ENCODE results near the gene SLC12A9.

Gene SLC12A9

GRCh38 chr7:100818366-100818765 lies 34.1 kb upstream of the SLC12A9 start:
- no peak for DNase-seq (ENCODE audit: low read depth in 1 of 2, low spot score in 1 of 2)
- no peaks in the 10 kb centered on the region for H3K27me3 ChIP-seq (ENCODE audit: insufficient read depth, poor library complexity, severe bottlenecking)
- H3K4me3 ChIP-seq (replicated peaks; ENCODE audit: insufficient read depth, low read length), result no peak overlapping the region
- TF ChIP-seq SPI1 (IDR thresholded peaks at IDR 0.05; ENCODE audit: borderline replicate concordance, low read depth) (no peak), POLR2AphosphoS5 (IDR thresholded peaks at IDR 0.05; ENCODE audit: low read depth) (no peak), GABPA (IDR thresholded peaks at IDR 0.05; ENCODE audit: low read depth) (no peak), CTCF (IDR thresholded peaks at IDR 0.05; ENCODE audit: insufficient read depth, low read length) (no peak)
- TF ChIP-seq, protein P1, sequence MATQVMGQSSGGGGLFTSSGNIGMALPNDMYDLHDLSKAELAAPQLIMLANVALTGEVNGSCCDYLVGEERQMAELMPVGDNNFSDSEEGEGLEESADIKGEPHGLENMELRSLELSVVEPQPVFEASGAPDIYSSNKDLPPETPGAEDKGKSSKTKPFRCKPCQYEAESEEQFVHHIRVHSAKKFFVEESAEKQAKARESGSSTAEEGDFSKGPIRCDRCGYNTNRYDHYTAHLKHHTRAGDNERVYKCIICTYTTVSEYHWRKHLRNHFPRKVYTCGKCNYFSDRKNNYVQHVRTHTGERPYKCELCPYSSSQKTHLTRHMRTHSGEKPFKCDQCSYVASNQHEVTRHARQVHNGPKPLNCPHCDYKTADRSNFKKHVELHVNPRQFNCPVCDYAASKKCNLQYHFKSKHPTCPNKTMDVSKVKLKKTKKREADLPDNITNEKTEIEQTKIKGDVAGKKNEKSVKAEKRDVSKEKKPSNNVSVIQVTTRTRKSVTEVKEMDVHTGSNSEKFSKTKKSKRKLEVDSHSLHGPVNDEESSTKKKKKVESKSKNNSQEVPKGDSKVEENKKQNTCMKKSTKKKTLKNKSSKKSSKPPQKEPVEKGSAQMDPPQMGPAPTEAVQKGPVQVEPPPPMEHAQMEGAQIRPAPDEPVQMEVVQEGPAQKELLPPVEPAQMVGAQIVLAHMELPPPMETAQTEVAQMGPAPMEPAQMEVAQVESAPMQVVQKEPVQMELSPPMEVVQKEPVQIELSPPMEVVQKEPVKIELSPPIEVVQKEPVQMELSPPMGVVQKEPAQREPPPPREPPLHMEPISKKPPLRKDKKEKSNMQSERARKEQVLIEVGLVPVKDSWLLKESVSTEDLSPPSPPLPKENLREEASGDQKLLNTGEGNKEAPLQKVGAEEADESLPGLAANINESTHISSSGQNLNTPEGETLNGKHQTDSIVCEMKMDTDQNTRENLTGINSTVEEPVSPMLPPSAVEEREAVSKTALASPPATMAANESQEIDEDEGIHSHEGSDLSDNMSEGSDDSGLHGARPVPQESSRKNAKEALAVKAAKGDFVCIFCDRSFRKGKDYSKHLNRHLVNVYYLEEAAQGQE (IDR thresholded peaks at IDR 0.05; ENCODE audit: insufficient replicate concordance, low read depth), result no peak
- H3K27ac ChIP-seq (replicated peaks), result no peak overlapping the region

DNA sequence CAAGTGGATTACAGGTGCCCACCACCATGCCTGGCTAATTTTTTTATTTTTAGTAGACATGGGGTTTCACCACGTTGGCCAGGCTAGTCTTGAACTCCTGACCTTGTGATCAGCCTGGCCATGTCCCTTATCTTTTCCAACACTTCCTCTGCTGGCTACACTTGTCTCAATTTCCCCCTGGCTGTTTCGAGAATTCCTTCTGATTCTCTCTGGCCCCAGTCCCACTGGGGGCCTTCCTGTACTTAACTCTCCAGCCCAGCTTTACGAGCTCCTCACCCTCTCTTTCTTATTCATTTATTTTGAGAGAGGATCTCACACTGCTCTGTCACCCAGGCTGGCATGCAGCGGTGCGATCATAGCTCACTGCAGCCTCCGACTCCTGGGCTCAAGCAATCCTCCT lies 33.7 kb upstream of the SLC12A9 start:
- TF ChIP-seq CTCF (IDR thresholded peaks at IDR 0.05; ENCODE audit: insufficient read depth, low read length) (no peak), POLR2AphosphoS5 (IDR thresholded peaks at IDR 0.05; ENCODE audit: low read depth) (no peak), GABPA (IDR thresholded peaks at IDR 0.05; ENCODE audit: low read depth) (no peak), SPI1 (IDR thresholded peaks at IDR 0.05; ENCODE audit: borderline replicate concordance, low read depth) (no peak)
- TF ChIP-seq, protein P1 (IDR thresholded peaks at IDR 0.05; ENCODE audit: insufficient replicate concordance, low read depth), result no peak
- Histone ChIP-seq H3K4me3 (replicated peaks; ENCODE audit: insufficient read depth, low read length) (no peak overlapping the region), H3K27ac (replicated peaks) (no peak overlapping the region), H3K27me3 (ENCODE audit: insufficient read depth, poor library complexity, severe bottlenecking) (peaks cover 1% of the 10 kb centered on the region)
- DNase-seq (ENCODE audit: low read depth in 1 of 2, low spot score in 1 of 2), result no peak

GRCh38 chr7:100819586-100819985 lies 32.9 kb upstream of the SLC12A9 start:
- Histone ChIP-seq H3K27me3 (ENCODE audit: insufficient read depth, poor library complexity, severe bottlenecking) (peaks cover 7% of the 10 kb centered on the region), H3K4me3 (replicated peaks; ENCODE audit: insufficient read depth, low read length) (no peak overlapping the region), H3K27ac (replicated peaks) (no peak overlapping the region)
- no peak for DNase-seq (ENCODE audit: low read depth in 1 of 2, low spot score in 1 of 2)
- TF ChIP-seq SPI1 (IDR thresholded peaks at IDR 0.05; ENCODE audit: borderline replicate concordance, low read depth) (no peak), GABPA (IDR thresholded peaks at IDR 0.05; ENCODE audit: low read depth) (no peak), POLR2AphosphoS5 (IDR thresholded peaks at IDR 0.05; ENCODE audit: low read depth) (no peak), CTCF (IDR thresholded peaks at IDR 0.05; ENCODE audit: insufficient read depth, low read length) (no peak)
- TF ChIP-seq, protein P1 (IDR thresholded peaks at IDR 0.05; ENCODE audit: insufficient replicate concordance, low read depth), result no peak

All from HL-60 (cell line).